ENCODE data around the gene PCOLCE2. TPM values are rescaled to one million over a fixed set of nuclear protein-coding genes. Genes with fewer than 3 reads are reported as not detected.
A peak's percentile ranks its signal among the peaks of the same experiment; 100 is the strongest.

PCOLCE2 gene
- total RNA-seq, 1 donor from 2014 or later = 5.4 TPM

DNA sequence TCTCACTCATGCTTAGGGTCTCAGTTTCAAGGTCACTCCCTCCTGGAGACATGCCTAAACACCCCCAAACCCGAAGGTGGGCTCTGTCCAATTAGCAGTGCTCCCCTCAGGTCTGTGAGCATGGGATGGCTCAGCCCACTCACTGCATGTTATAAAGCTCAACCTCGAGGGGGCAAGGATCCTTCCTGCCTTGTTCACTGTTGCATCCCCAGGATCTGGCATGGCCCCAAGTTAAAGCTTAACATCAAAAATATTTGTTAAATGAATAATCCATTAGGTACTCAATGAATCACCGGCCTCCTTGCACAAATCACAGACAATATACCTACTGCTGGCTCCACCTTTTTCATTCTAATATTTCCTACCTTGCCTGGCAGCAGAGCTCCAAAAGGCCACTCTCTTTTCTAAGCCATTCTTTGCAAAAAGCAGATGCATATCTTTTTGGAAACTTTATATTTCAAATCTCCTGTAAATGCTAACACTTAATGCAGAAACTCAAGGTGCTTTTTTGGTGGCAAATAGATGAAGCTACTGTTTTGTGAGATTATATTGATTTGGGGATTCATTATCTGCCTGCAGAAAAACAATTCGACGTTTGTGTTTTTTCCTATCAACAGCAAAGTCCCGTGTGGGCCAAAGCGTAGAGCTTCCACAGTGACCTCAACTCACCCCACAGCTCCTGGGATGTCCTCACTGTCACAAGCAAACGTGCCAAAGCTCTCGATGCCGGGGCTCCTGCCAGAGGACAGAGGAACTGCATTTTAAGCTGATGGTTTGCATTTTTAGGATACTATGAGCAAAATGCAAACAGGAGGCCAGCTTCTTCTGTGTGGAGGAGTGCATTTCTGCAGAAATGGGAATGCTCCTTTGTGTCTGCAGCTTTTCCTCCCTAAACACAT, 35.4 kb downstream of the PCOLCE2 start:
- DNase-seq (ENCODE audit: low read depth) = peak; percentile 69
- Histone ChIP-seq H3K79me2 (ENCODE audit: insufficient read depth, low read length) (no peaks in the 10 kb centered on the region), H2AFZ (ENCODE audit: low read depth, low read length) (no peak overlapping the region), H3K27ac (ENCODE audit: low read depth, low read length) (no peak overlapping the region), H3K4me1 (ENCODE audit: insufficient read depth, low read length) (peaks cover 29% of the 10 kb centered on the region), H3K4me3 (ENCODE audit: insufficient read depth, low read depth, low read length) (no peak overlapping the region), H3K36me3 (ENCODE audit: insufficient read depth, low read length) (no peaks in the 10 kb centered on the region), H3K9ac (ENCODE audit: low read length) (no peak overlapping the region), H3K9me3 (ENCODE audit: insufficient read depth, low read depth, low read length) (no peaks in the 10 kb centered on the region), H3K4me2 (ENCODE audit: low read length) (peak overlapping the region; percentile 39), H4K20me1 (ENCODE audit: insufficient read depth, low read length) (no peaks in the 10 kb centered on the region), H3K27me3 (ENCODE audit: insufficient read depth, low read length) (no peaks in the 10 kb centered on the region)
- peaks cover 22% of the 10 kb centered on the region for H3K27me3 Mint-ChIP-seq (ENCODE audit: low read depth, unreplicated experiment)
- no peak overlapping the region for H3K4me3 Mint-ChIP-seq (ENCODE audit: unreplicated experiment)
- TF ChIP-seq, protein P1, sequence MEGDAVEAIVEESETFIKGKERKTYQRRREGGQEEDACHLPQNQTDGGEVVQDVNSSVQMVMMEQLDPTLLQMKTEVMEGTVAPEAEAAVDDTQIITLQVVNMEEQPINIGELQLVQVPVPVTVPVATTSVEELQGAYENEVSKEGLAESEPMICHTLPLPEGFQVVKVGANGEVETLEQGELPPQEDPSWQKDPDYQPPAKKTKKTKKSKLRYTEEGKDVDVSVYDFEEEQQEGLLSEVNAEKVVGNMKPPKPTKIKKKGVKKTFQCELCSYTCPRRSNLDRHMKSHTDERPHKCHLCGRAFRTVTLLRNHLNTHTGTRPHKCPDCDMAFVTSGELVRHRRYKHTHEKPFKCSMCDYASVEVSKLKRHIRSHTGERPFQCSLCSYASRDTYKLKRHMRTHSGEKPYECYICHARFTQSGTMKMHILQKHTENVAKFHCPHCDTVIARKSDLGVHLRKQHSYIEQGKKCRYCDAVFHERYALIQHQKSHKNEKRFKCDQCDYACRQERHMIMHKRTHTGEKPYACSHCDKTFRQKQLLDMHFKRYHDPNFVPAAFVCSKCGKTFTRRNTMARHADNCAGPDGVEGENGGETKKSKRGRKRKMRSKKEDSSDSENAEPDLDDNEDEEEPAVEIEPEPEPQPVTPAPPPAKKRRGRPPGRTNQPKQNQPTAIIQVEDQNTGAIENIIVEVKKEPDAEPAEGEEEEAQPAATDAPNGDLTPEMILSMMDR (IDR thresholded peaks at IDR 0.05; ENCODE audit: insufficient read depth, low read depth, low read length) = no peak
- no peak for TF ChIP-seq EZH2 (IDR thresholded peaks at IDR 0.05; ENCODE audit: insufficient read depth, low read length)
- H3K9me3 Mint-ChIP-seq (ENCODE audit: unreplicated experiment) = peaks cover 3% of the 10 kb centered on the region
- peak overlapping the region; percentile 48 for H3K27ac Mint-ChIP-seq (ENCODE audit: unreplicated experiment)
- H3K36me3 Mint-ChIP-seq (ENCODE audit: low read depth, unreplicated experiment) = no peaks in the 10 kb centered on the region
- no peak for FAIRE-seq
- H3K4me1 Mint-ChIP-seq (ENCODE audit: low read depth, unreplicated experiment) = peaks cover 11% of the 10 kb centered on the region

DNA sequence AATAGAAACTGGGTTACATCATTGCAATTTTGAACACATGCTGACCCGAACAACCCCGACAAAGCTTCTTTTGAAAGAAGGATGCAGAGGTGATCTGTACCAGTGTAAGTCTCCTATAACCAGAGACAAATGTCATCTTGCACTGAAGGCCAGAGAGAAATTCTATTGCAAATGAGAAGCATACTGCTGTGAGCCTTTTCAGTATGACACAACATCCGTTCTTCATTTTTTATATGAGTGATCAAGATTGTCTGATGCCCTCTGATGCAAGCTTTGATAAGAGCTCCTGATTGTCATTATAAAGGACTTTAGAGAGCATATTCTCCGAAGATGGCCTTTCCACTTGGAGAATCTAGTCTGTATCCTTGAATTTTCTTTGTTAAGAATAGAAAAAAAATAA, 36.9 kb downstream of the PCOLCE2 start:
- Histone ChIP-seq H3K27me3 (ENCODE audit: insufficient read depth, low read length) (no peaks in the 10 kb centered on the region), H3K79me2 (ENCODE audit: insufficient read depth, low read length) (no peaks in the 10 kb centered on the region), H3K4me1 (ENCODE audit: insufficient read depth, low read length) (peaks cover 29% of the 10 kb centered on the region), H4K20me1 (ENCODE audit: insufficient read depth, low read length) (no peaks in the 10 kb centered on the region), H2AFZ (ENCODE audit: low read depth, low read length) (no peak overlapping the region), H3K9me3 (ENCODE audit: insufficient read depth, low read depth, low read length) (no peaks in the 10 kb centered on the region), H3K4me2 (ENCODE audit: low read length) (no peak overlapping the region), H3K4me3 (ENCODE audit: insufficient read depth, low read depth, low read length) (no peak overlapping the region), H3K27ac (ENCODE audit: low read depth, low read length) (no peak overlapping the region), H3K9ac (ENCODE audit: low read length) (no peak overlapping the region), H3K36me3 (ENCODE audit: insufficient read depth, low read length) (no peaks in the 10 kb centered on the region)
- Mint-ChIP-seq H3K4me1 (ENCODE audit: low read depth, unreplicated experiment) (peaks cover 11% of the 10 kb centered on the region), H3K36me3 (ENCODE audit: low read depth, unreplicated experiment) (no peaks in the 10 kb centered on the region), H3K27ac (ENCODE audit: unreplicated experiment) (no peak overlapping the region), H3K4me3 (ENCODE audit: unreplicated experiment) (no peak overlapping the region), H3K9me3 (ENCODE audit: unreplicated experiment) (peaks cover 3% of the 10 kb centered on the region), H3K27me3 (ENCODE audit: low read depth, unreplicated experiment) (peaks cover 15% of the 10 kb centered on the region)
- FAIRE-seq (no peak), DNase-seq (ENCODE audit: low read depth) (no peak)
- no peak for TF ChIP-seq EZH2 (IDR thresholded peaks at IDR 0.05; ENCODE audit: insufficient read depth, low read length)
- TF ChIP-seq, protein P1 (IDR thresholded peaks at IDR 0.05; ENCODE audit: insufficient read depth, low read depth, low read length) = no peak

All from astrocyte (in vitro differentiated cells and primary cell).